Neural cell (in vitro differentiated cells): ENCODE measurements around the gene LRCH2. TPM values are rescaled to one million over a fixed set of nuclear protein-coding genes. Genes with fewer than 3 reads are reported as not detected.
"Not testable (repeated sequence)": the region's sequence is repeated elsewhere in the genome, so short reads cannot be mapped to it uniquely, and the experiment has no call there.

Source experiments
- H2AFZ ChIP-seq: fragments of 200-600, 300-800 bp; sonication (generic), shearing (Covaris generic); 2 replicates; pipeline ENCODE4 v1.6.0; 2014; ENCODE audit warnings: low read depth, mild to moderate bottlenecking, antibody characterized with exemption, low read length, moderate library complexity
- H3F3A ChIP-seq: fragments of 200-600 bp; shearing (Covaris generic); 2 replicates; pipeline ENCODE4 v1.6.1; 2016; ENCODE audit warnings: mild to moderate bottlenecking, moderate library complexity, mixed read lengths, antibody characterized with exemption, low read length; ENCODE audit not compliant: insufficient read depth, poor library complexity, severe bottlenecking
- H3K27ac ChIP-seq: fragments of 200-600, 300-800 bp; sonication (generic), shearing (Covaris generic); 2 replicates; pipeline ENCODE4 v1.5.1; 2014; ENCODE audit warnings: mild to moderate bottlenecking, low read length, moderate library complexity
- H3K27me3 ChIP-seq: fragments of 300-800, 200-600 bp; sonication (generic), shearing (Covaris generic); 2 replicates; pipeline ENCODE4 v1.6.0; 2014; ENCODE audit warnings: mild to moderate bottlenecking, low read depth, low read length, moderate library complexity; ENCODE audit not compliant: insufficient read depth
- H3K36me3 ChIP-seq: fragments of 300-800, 200-600 bp; sonication (generic), shearing (Covaris generic); 2 replicates; pipeline ENCODE4 v1.5.1; 2014; ENCODE audit warnings: mild to moderate bottlenecking, antibody characterized with exemption, low read length, moderate library complexity; ENCODE audit not compliant: insufficient read depth
- H3K4me2 ChIP-seq: fragments of 300-800, 200-600 bp; sonication (generic), shearing (Covaris generic); 2 replicates; pipeline ENCODE4 v1.6.0; 2014; ENCODE audit warnings: mild to moderate bottlenecking, low read length
- H3K4me3 ChIP-seq: fragments of 300-800, 200-600 bp; sonication (generic), shearing (Covaris generic); 2 replicates; pipeline ENCODE4 v1.5.1; 2014; ENCODE audit warnings: mild to moderate bottlenecking, low read length, moderate library complexity
- H3K79me2 ChIP-seq: fragments of 200-600 bp; shearing (Covaris generic); replicated peaks from 2 replicates; pipeline ENCODE4 v1.6.0; 2014; ENCODE audit warnings: mild to moderate bottlenecking, low read length, moderate library complexity; ENCODE audit not compliant: insufficient read depth
- H3K9ac ChIP-seq: fragments of 300-800, 200-600 bp; sonication (generic), shearing (Covaris generic); 2 replicates; pipeline ENCODE4 v1.6.1; 2016; ENCODE audit warnings: mild to moderate bottlenecking, low read length, mixed read lengths
- H3K9me2 ChIP-seq: fragments of 200-600 bp; shearing (Covaris generic); 2 replicates; pipeline ENCODE4 v1.6.1; 2016; ENCODE audit warnings: mild to moderate bottlenecking, low read length, mixed read lengths; ENCODE audit not compliant: insufficient read depth
- H3K9me3 ChIP-seq: fragments of 200-600, 300-800 bp; sonication (generic), shearing (Covaris generic); 2 replicates; pipeline ENCODE4 v1.6.1; 2016; ENCODE audit warnings: mild to moderate bottlenecking, mixed run types, low read length, moderate library complexity, mixed read lengths
- H4K20me1 ChIP-seq: fragments of 200-600 bp; shearing (Covaris generic); 2 replicates; pipeline ENCODE4 v1.6.1; 2016; ENCODE audit warnings: mild to moderate bottlenecking, mixed run types; ENCODE audit not compliant: insufficient read depth
- CTCF ChIP-seq: fragments of 450-650 bp; IDR thresholded peaks from 2 replicates; pipeline ENCODE4 v1.5.1; 2014; ENCODE audit warnings: antibody characterized with exemption, mild to moderate bottlenecking, moderate library complexity; ENCODE audit not compliant: poor library complexity, severe bottlenecking
- EP300 ChIP-seq: fragments of 450-650 bp; conservative IDR thresholded peaks from 2 replicates; pipeline ENCODE4 v1.6.1; 2014; ENCODE audit warnings: antibody characterized with exemption, mild to moderate bottlenecking, moderate library complexity; ENCODE audit not compliant: poor library complexity, severe bottlenecking
- EZH2 ChIP-seq: fragments of 200-600, 300-800 bp; shearing (Covaris generic), sonication (generic); IDR thresholded peaks from 2 replicates; pipeline ENCODE4 v1.6.1; 2014; ENCODE audit warnings: antibody characterized with exemption, low read length, borderline replicate concordance, mild to moderate bottlenecking; ENCODE audit not compliant: insufficient read depth, poor library complexity, severe bottlenecking
- MXI1 ChIP-seq: fragments of 450-650 bp; conservative IDR thresholded peaks from 2 replicates; pipeline ENCODE4 v1.6.1; 2014; ENCODE audit warnings: antibody characterized with exemption, mild to moderate bottlenecking; ENCODE audit not compliant: poor library complexity, severe bottlenecking
- POLR2AphosphoS5 ChIP-seq: IDR thresholded peaks from 2 replicates; pipeline ENCODE4 v1.6.1; 2012
- RAD21 ChIP-seq: fragments of 450-650 bp; conservative IDR thresholded peaks from 2 replicates; pipeline ENCODE4 v1.6.1; 2014; ENCODE audit warnings: antibody characterized with exemption, mild to moderate bottlenecking, moderate library complexity
- REST ChIP-seq: IDR thresholded peaks from 2 replicates; pipeline ENCODE4 v1.6.1; 2012; ENCODE audit warnings: borderline replicate concordance
- SMC3 ChIP-seq: fragments of 450-650 bp; conservative IDR thresholded peaks from 2 replicates; pipeline ENCODE4 v1.6.1; 2014; ENCODE audit warnings: antibody characterized with exemption, mild to moderate bottlenecking, moderate library complexity; ENCODE audit not compliant: poor library complexity
- TAF1 ChIP-seq: IDR thresholded peaks from 2 replicates; pipeline ENCODE4 v1.6.1; 2012; ENCODE audit warnings: low read depth
- polyA plus RNA-seq: library from polyadenylated mRNA; depleted of rRNA; stranded (reverse); fragments of >200 nt; gene quantifications from 2 replicates; pipeline ENCODE4 v1.2.3, GENCODE V29; 2014

The LRCH2 gene
- polyA plus RNA-seq, 1 donor from 2014 or later, result 46.6 TPM

GRCh38 chrX:115226929-115227328 lies 7.0 kb downstream of the LRCH2 start:
- H3K27me3 ChIP-seq, result no peaks in the 10 kb centered on the region

GRCh38 chrX:115217346-115217745 lies 16.6 kb downstream of the LRCH2 start:
- not testable (repeated sequence) for H3F3A ChIP-seq, H3K27me3 ChIP-seq, H3K4me3 ChIP-seq, H3K4me2 ChIP-seq, H3K27ac ChIP-seq, H3K9me2 ChIP-seq, H3K9me3 ChIP-seq, H4K20me1 ChIP-seq, H3K9ac ChIP-seq, H2AFZ ChIP-seq, H3K36me3 ChIP-seq
- H3K79me2 ChIP-seq, result peaks cover 20% of the 10 kb centered on the region

More at GRCh38 chrX:115226929-115227328, 7.0 kb downstream of the LRCH2 start:
- no peak overlapping the region for H3K9ac ChIP-seq
- H4K20me1 ChIP-seq, result no peaks in the 10 kb centered on the region
- H3F3A ChIP-seq, result no peaks in the 10 kb centered on the region
- no peaks in the 10 kb centered on the region for H3K36me3 ChIP-seq
- H3K9me2 ChIP-seq, result no peaks in the 10 kb centered on the region
- TF ChIP-seq POLR2AphosphoS5 (no peak), RAD21 (peak; percentile 36), REST (no peak), CTCF (peak; percentile 44)
- H3K79me2 ChIP-seq, result peaks cover 65% of the 10 kb centered on the region
- no peak overlapping the region for H3K4me3 ChIP-seq
- no peak overlapping the region for H3K4me2 ChIP-seq
- H2AFZ ChIP-seq, result no peak overlapping the region
- H3K27ac ChIP-seq, result no peak overlapping the region
- no peaks in the 10 kb centered on the region for H3K9me3 ChIP-seq

- Histone ChIP-seq H3K9me2 (no peaks in the 10 kb centered on the region), H2AFZ (no peak overlapping the region)
These were observed 19.3 kb downstream of the LRCH2 start for GRCh38 chrX:115214605-115215004.

More at GRCh38 chrX:115214605-115215004, 19.3 kb downstream of the LRCH2 start:
- H3K4me3 ChIP-seq, result no peak overlapping the region
- H3F3A ChIP-seq, result no peaks in the 10 kb centered on the region
- H3K27ac ChIP-seq, result no peak overlapping the region
- TF ChIP-seq SMC3, result no peak
- no peak for TF ChIP-seq TAF1
- TF ChIP-seq MXI1, result no peak
- no peak for TF ChIP-seq POLR2AphosphoS5
- TF ChIP-seq REST, result no peak
- no peak for TF ChIP-seq RAD21
- TF ChIP-seq CTCF, result no peak
- TF ChIP-seq EZH2, result no peak
- TF ChIP-seq EP300, result no peak
- no peak overlapping the region for H3K4me2 ChIP-seq
- H3K27me3 ChIP-seq, result no peaks in the 10 kb centered on the region
- H4K20me1 ChIP-seq, result no peaks in the 10 kb centered on the region
- H3K79me2 ChIP-seq, result peaks cover 4% of the 10 kb centered on the region
- H3K9ac ChIP-seq, result no peak overlapping the region
- H3K9me3 ChIP-seq, result no peaks in the 10 kb centered on the region
- no peaks in the 10 kb centered on the region for H3K36me3 ChIP-seq
